ENCODE data around the gene ATP8A2.

Gene ATP8A2

GRCh38 chr13:25380082-25380481 lies 8.3 kb downstream of the ATP8A2 start:
- no peak overlapping the region for H3K4me3 ChIP-seq (ENCODE audit: low read depth, low read length)
- no peak for DNase-seq (ENCODE audit: low read depth)

DNA sequence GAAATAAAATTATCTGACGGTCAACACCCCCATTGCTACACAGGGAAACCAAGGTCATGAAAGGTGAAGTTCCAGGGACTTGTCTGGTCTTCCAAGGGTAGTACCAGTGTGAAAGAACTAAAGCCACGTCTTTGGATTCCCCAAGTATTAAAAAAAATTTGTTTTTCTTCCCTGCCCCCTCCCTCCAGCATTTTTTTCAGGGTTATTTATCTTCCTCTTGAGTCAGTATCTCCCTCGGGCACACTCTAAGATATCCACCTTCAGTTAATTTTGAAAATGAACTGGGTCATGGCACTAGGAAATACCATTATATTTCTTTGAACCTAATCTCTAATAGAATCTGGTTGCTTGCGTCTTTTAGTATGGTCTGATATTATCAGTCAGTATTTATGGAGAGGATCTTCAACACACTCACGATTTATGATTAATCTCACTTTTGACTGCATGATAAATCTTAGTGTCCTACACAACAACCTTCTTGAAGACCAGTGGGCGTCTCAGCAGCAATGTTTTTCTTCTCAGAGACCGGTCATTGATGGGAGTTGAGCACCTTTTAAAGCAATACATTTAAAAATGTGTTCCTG lies 9.1 kb downstream of the ATP8A2 start:
- no peak for DNase-seq (ENCODE audit: low read depth)
- no peak overlapping the region for H3K4me3 ChIP-seq (ENCODE audit: low read depth, low read length)

DNA sequence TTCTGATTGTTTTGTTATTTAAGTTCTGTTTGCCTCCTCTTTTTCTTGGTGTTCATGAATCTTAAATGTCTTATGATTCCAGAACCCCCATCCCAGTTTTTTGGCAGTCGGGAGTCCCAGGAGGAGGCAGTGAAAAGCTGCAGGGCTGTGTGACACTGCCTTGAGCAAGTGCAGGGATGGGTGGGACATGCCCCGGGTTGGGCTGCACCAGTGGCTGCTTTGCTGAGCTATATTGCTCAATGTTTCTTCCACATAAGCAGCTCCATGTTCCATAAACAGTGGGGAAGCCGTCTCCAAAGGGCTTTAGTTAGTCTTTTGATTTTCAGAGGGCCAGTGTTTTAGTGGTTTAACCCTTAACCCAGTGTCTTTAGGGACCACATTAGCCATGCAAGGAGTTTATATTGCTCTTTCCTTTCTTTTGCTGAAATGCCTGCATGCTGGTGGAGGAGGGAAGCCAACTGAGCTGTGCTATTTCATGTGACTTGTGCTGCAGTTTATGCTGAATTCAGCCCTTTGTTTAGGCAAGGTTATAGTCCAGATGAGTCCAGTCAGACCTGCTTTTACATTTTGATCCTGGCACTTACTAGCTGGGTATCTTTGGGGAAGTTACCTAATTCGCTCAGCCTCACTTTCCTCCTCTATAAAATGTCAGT lies 13.1 kb downstream of the ATP8A2 start:
- no peak overlapping the region for H3K4me3 ChIP-seq (ENCODE audit: low read depth, low read length)
- peak; percentile 7 for DNase-seq (ENCODE audit: low read depth)

- DNase-seq (ENCODE audit: low read depth): no peak
- no peak overlapping the region for H3K4me3 ChIP-seq (ENCODE audit: low read depth, low read length)
Observed at GRCh38 chr13:25391932-25392331, 20.2 kb downstream of the ATP8A2 start.

DNA sequence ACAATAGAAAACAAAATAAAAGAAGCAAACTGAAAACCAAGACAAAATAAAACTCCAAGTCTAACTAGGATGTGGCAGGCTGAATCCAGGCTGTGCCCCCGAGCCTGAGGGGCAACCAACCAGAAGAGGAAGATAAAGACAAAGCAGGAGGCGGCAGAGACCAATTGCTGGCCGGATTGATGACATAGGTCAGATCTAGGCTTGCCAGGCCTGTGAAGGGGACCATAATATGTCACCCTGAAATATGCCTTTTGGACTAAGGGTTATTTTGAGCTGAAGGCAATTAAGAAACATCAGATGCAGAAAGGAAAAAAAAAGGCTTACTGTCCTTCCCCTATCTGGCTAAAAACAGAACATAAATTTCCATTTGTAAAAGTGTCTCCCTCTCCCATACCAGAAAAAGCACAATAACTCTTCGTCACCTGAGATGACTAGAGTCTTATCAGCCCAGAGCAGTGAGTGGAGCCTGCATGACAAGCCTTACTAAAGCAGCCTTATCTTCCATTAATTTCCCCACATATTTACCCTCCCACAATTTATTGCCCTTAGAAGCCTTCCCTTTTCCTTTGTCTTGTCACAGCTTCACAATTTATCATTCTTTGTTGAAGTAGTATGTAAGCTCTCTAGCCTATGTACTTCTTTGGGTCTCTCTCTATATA lies 22.8 kb downstream of the ATP8A2 start:
- no peak overlapping the region for H3K4me3 ChIP-seq (ENCODE audit: low read depth, low read length)
- DNase-seq (ENCODE audit: low read depth): no peak

DNA sequence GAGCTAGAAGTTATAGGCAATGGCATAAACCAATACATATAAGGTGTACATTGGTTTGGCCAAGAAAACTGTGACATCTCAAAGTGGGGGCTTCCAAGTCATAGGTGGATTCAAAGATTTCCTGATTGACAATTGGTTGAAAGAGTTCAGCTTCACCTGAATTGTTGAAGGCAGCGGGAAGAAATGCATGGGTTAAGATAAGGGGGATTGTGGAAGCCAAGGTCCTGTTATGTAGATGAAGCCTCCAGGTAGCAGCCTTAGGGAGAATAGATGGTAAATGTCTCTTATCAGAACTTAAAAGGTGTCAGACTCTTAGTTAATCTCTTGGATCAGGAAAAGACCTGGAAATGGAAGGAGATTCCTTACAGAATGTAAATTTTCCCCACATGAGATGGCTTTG lies 26.0 kb downstream of the ATP8A2 start:
- no peak for DNase-seq (ENCODE audit: low read depth)

GRCh38 chr13:25400925-25401324 lies 29.2 kb downstream of the ATP8A2 start:
- DNase-seq (ENCODE audit: low read depth): no peak
- H3K4me3 ChIP-seq (ENCODE audit: low read depth, low read length): no peak overlapping the region

More for the DNA sequence above, 26.0 kb downstream of the ATP8A2 start:
- H3K4me3 ChIP-seq (ENCODE audit: low read depth, low read length): no peak overlapping the region

DNA sequence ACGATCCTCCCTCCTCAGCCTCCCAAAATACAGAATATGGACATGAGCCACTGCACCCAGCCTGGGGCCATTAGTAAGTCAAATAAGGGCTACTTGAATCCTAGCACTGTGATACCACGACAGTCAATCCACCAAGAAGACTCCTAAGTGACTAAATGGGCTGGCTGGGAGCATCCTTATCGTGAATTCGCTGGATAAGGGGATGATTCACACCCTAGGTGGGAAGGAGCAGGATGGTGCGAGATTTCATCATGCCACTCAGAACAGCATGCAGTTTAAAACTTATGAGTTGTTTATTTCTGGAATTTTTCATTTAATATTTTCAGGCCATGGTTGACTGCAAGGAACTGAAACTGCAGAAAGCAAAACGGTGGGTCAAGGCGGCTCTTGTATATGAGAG lies 30.2 kb downstream of the ATP8A2 start:
- no peak for DNase-seq (ENCODE audit: low read depth)
- no peak overlapping the region for H3K4me3 ChIP-seq (ENCODE audit: low read depth, low read length)

DNA sequence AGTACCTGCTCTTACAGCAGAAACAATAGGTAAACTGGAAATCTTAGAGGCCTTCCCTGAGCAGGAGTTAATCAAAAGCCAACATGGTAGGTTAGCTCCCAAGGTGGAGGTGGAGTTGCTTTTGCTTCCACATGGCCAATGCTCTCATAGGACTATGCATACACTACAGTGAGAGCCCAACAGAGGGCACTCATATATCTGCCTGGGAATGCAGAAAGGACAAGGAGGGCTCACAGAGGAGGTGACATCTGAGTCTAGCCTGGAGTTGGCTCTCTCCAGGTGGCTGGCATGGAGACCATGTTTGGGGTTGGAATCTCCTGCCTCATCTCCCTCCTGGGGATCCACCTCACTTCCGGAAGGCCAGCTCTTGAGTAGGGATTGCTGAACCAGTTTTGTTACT lies 34.6 kb downstream of the ATP8A2 start:
- no peak overlapping the region for H3K4me3 ChIP-seq (ENCODE audit: low read depth, low read length)
- no peak for DNase-seq (ENCODE audit: low read depth)

GRCh38 chr13:25409938-25410337 lies 38.2 kb downstream of the ATP8A2 start:
- DNase-seq (ENCODE audit: low read depth): no peak
- H3K4me3 ChIP-seq (ENCODE audit: low read depth, low read length): no peak overlapping the region

DNA sequence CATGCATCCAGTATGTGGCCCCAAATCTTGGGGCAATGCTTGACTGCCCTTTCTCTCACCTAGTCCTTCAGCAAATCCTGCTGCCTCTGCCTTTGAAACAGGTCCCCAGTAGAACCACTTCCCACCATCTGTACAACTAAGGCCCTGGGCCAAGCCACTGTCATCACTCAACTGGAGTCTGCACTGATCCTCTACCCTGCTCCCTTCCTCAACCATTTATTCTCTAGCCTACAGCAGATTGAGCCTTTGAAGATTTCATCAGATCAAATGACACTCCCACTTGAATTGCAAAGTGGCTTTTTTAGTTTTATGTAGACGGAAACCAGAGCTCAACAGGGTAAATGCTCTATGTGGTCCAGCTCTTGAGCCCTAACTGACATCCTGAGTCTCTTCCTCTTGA lies 43.5 kb downstream of the ATP8A2 start:
- no peak for DNase-seq (ENCODE audit: low read depth)
- H3K4me3 ChIP-seq (ENCODE audit: low read depth, low read length): no peak overlapping the region

- DNase-seq (ENCODE audit: low read depth): no peak
- no peak overlapping the region for H3K4me3 ChIP-seq (ENCODE audit: low read depth, low read length)
Observed at GRCh38 chr13:25417535-25417934, 45.8 kb downstream of the ATP8A2 start.

DNA sequence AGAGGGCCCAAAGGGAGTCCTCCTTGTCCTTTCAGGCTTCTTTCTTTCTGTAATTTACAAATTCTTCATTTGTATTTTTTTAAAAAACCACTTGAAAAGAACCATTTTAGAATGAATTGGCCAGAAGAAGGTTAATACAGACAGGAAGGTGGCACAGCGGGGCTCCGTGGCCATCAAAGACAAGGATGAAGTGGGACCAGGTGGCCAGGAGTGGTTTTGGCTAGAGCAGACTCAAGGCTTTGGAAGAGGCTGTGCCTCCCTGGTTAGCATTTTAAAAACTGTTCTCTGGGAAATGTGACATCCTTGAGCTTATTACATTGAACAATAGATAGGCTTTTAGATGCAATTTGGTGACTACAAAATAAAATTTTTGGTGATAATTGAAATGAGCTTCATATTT lies 48.4 kb downstream of the ATP8A2 start:
- no peak overlapping the region for H3K4me3 ChIP-seq (ENCODE audit: low read depth, low read length)
- DNase-seq (ENCODE audit: low read depth): no peak

- no peak overlapping the region for H3K4me3 ChIP-seq (ENCODE audit: low read depth, low read length)
- DNase-seq (ENCODE audit: low read depth): no peak
Observed at GRCh38 chr13:25421612-25422011, 49.8 kb downstream of the ATP8A2 start.

- no peak for DNase-seq (ENCODE audit: low read depth)
- no peak overlapping the region for H3K4me3 ChIP-seq (ENCODE audit: low read depth, low read length)
Observed at GRCh38 chr13:25422153-25422552, 50.4 kb downstream of the ATP8A2 start.

GRCh38 chr13:25423831-25424230 lies 52.1 kb downstream of the ATP8A2 start:
- DNase-seq (ENCODE audit: low read depth): no peak
- no peak overlapping the region for H3K4me3 ChIP-seq (ENCODE audit: low read depth, low read length)

DNA sequence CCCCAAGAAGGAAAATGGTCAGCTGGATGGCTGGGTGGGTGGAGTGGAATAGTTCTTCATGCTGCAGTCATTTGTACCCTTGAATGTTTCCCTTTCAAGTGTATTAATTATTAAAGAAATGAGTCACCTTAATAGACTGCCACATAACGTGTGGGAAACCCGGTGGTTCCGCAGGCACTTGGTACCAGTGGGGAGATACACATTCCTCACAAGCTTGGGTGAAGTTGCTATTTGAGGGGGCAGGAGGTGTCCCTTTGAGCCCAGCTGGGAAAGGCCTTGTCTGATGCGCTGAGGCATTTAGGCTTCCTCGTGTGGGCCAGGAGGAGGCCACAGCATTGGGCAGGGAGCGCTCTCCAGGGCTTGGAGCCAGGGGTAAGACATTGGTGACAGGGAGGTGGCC lies 57.7 kb downstream of the ATP8A2 start:
- no peak overlapping the region for H3K4me3 ChIP-seq (ENCODE audit: low read depth, low read length)
- DNase-seq (ENCODE audit: low read depth): no peak

DNA sequence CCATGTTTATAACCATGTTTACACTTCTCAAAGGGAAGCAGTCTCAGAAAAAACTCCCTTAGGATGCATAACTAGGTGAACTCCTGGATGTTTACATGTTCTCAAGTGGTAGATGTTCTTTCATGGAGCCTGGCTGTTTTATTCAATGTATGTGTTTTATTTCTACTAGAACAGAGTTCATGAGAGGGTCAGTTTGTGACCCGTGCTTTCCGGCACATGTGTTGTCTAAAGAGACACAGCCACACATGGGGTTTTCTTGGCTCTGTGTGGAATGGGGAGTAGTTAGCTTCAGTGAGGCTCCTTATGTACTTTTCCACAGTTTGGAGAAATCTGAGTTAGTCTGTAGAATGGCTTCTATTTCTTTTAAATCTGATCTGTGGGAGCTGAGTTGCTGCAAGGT lies 60.9 kb downstream of the ATP8A2 start:
- DNase-seq (ENCODE audit: low read depth): no peak
- no peak overlapping the region for H3K4me3 ChIP-seq (ENCODE audit: low read depth, low read length)

- DNase-seq (ENCODE audit: low read depth): no peak
- H3K4me3 ChIP-seq (ENCODE audit: low read depth, low read length): no peak overlapping the region
Observed at GRCh38 chr13:25440061-25440460, 68.3 kb downstream of the ATP8A2 start.

GRCh38 chr13:25446261-25446660 lies 74.5 kb downstream of the ATP8A2 start:
- no peak overlapping the region for H3K4me3 ChIP-seq (ENCODE audit: low read depth, low read length)
- no peak for DNase-seq (ENCODE audit: low read depth)

DNA sequence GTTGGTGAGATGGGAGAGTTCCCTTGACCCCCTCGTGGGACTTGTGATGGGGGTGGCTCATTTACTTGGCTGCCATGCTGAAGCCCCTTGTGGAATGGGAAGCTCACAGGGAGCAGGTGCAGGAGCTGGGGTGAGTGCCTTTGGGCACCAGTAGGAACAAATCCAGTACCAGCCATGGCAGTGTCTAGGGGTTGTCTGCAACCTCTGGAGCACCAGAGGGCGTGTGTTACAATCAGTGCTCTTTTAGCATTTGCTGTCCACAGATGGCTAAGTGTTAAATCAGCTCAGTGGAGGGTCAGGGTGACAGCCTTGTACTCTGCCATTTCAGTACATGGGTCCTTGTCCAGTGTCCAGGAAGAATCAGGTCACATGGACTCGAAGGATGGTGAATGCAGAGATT lies 75.6 kb downstream of the ATP8A2 start:
- H3K4me3 ChIP-seq (ENCODE audit: low read depth, low read length): no peak overlapping the region
- DNase-seq (ENCODE audit: low read depth): no peak

Data from skeletal muscle cell (primary cell).